ENCODE results near the gene S1PR4. TPM values are rescaled to one million over a fixed set of nuclear protein-coding genes. Genes with fewer than 3 reads are reported as not detected.
"Not testable (repeated sequence)": the region's sequence is repeated elsewhere in the genome, so short reads cannot be mapped to it uniquely, and the experiment has no call there.

S1PR4 gene
- polyA plus RNA-seq, 1 experiment, result not detected

GRCh38 chr19:3189702-3190469, 11.3 kb downstream of the S1PR4 start:
- Histone ChIP-seq H3K27ac (ENCODE audit: low read depth, low read length) (no peak overlapping the region), H3K4me3 (ENCODE audit: low read depth, low read length) (no peak overlapping the region), H3K27me3 (ENCODE audit: control insufficient read depth, insufficient read depth, low read length) (no peaks in the 10 kb centered on the region), H3K9me3 (ENCODE audit: control insufficient read depth, insufficient read depth, low read length) (no peaks in the 10 kb centered on the region; the same call in 1 of the 2 replicates)
- CTCF ChIA-PET, result no interaction called here
- POLR2A ChIA-PET, result no interaction called here
- TF ChIP-seq CTCF (IDR thresholded peaks at IDR 0.05; ENCODE audit: low read depth, low read length), result no peak
- no peak for DNase-seq (ENCODE audit: low read depth, low spot score)

- no peak for DNase-seq (ENCODE audit: low read depth, low spot score)
- no peak overlapping the region for H3K4me3 ChIP-seq (ENCODE audit: low read depth, low read length)
- TF ChIP-seq CTCF (IDR thresholded peaks at IDR 0.05; ENCODE audit: low read depth, low read length), result no peak
- H3K27me3 ChIP-seq (ENCODE audit: control insufficient read depth, insufficient read depth, low read length), result no peaks in the 10 kb centered on the region
- no peak overlapping the region for H3K27ac ChIP-seq (ENCODE audit: low read depth, low read length)
- H3K9me3 ChIP-seq (ENCODE audit: control insufficient read depth, insufficient read depth, low read length), result no peaks in the 10 kb centered on the region; the same call in 1 of the 2 replicates
- ChIA-PET POLR2A (no interaction called here), CTCF (no interaction called here)
Observed at GRCh38 chr19:3190470-3190770, 11.9 kb downstream of the S1PR4 start.

GRCh38 chr19:3190921-3191805, 12.6 kb downstream of the S1PR4 start:
- Histone ChIP-seq H3K27me3 (ENCODE audit: control insufficient read depth, insufficient read depth, low read length) (no peaks in the 10 kb centered on the region), H3K27ac (ENCODE audit: low read depth, low read length) (no peak overlapping the region), H3K9me3 (ENCODE audit: control insufficient read depth, insufficient read depth, low read length) (no peaks in the 10 kb centered on the region; the same call in 1 of the 2 replicates), H3K4me3 (ENCODE audit: low read depth, low read length) (no peak overlapping the region)
- ChIA-PET CTCF (no interaction called here), POLR2A (no interaction called here)
- no peak for DNase-seq (ENCODE audit: low read depth, low spot score)
- no peak for TF ChIP-seq CTCF (IDR thresholded peaks at IDR 0.05; ENCODE audit: low read depth, low read length)

- DNase-seq (ENCODE audit: low read depth, low spot score); CTCF ChIA-PET; H3K9me3 ChIP-seq (ENCODE audit: control insufficient read depth, insufficient read depth, low read length); POLR2A ChIA-PET; H3K27me3 ChIP-seq (ENCODE audit: control insufficient read depth, insufficient read depth, low read length); H3K27ac ChIP-seq (ENCODE audit: low read depth, low read length); H3K4me3 ChIP-seq (ENCODE audit: low read depth, low read length): not testable (repeated sequence)
Observed at GRCh38 chr19:3191806-3192104, 13.2 kb downstream of the S1PR4 start.

- Histone ChIP-seq H3K27me3 (ENCODE audit: control insufficient read depth, insufficient read depth, low read length) (no peaks in the 10 kb centered on the region), H3K9me3 (ENCODE audit: control insufficient read depth, insufficient read depth, low read length) (no peaks in the 10 kb centered on the region; the same call in 1 of the 2 replicates), H3K4me3 (ENCODE audit: low read depth, low read length) (no peak overlapping the region), H3K27ac (ENCODE audit: low read depth, low read length) (no peak overlapping the region)
- no peak for DNase-seq (ENCODE audit: low read depth, low spot score)
- no peak for TF ChIP-seq CTCF (IDR thresholded peaks at IDR 0.05; ENCODE audit: low read depth, low read length)
- ChIA-PET POLR2A (no interaction called here), CTCF (no interaction called here)
Observed at GRCh38 chr19:3192228-3192635, 13.7 kb downstream of the S1PR4 start.

Measured in AG04450 (cell line).